Activated effector memory CD4-positive, alpha-beta T cell treated with Interleukin-2 at 50 U/mL for 16 hours (primary cell): ENCODE data around the gene ABCB1.
"Not testable (repeated sequence)": the region's sequence is repeated elsewhere in the genome, so short reads cannot be mapped to it uniquely, and the experiment has no call there.

ENCODE experiments used
- DNase-seq: peaks from one replicate; pipeline ENCODE4 v3.0.0-alpha.2; 2020

The ABCB1 gene

DNA sequence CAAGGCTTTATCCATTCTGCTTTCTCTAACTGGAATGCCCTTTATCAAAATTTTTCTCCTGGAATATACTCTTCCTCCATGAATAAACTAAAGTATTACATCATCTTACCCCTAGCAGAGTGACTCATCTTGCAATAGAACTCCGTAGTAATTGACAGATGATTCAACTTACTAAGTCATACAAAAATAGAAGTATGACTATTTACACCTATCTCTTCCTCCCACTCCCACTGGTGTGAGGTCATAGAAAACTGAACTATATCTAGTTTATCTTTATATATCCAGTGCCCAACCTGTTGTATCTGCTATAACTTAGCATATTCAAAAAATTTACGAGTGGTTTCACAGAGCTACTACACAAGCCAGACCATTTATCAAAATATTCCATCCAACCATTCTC lies 26.1 kb downstream of the ABCB1 start:
- no peak for DNase-seq

DNA sequence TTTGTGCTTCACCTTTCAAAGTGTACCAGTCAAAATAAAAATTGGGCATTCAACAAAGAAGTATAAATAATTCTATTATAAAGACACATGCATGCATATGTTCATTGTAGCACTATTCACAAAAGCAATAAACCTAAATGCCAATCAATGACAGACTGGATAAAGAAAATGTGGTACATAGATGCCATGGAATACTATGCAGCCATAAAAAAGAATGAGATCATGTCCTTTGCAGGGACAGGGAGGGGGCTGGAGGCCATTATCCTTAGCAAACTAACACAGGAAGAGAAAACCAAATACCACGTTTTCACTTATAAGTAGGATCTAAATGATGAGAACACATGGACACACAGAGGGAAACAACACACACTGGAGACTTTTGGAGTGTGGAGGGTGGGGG lies 28.2 kb downstream of the ABCB1 start:
- DNase-seq: not testable (repeated sequence)

DNA sequence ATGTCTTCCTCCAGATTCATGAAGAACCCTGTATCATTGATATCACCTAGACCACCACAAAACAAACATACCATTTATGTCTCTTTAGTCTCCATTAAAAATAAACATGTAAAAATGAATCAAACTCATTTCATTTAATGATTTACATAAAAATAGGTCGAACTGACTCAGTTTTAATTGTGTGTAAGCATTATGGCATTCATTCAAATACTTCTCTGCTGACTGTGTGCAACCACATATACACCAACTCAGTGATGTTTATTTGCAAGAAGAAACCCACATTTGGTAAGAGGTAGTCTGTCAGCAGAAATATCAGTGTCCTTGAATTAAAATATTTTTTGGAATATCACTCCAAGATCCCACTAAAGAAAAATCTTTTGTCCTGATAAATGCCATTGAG lies 30.5 kb downstream of the ABCB1 start:
- no peak for DNase-seq

DNA sequence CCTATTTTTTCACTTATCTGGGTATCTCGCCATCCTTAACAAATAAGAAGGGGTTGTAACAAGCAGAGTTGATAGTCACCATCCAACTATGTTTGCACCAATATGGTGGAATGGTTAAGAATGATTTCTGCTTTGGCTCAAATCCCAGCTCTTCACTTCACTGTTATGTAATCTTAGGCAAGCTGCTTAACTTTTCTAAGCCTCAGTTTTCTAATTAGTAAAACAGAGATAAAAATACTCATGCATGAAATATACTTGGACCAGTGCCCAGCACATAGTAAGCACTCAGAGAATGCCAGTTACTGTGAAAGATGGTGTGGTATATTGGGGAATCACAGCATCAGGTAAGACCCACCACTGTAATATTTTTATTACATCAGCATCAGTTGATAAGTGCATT lies 33.6 kb downstream of the ABCB1 start:
- DNase-seq: no peak

DNA sequence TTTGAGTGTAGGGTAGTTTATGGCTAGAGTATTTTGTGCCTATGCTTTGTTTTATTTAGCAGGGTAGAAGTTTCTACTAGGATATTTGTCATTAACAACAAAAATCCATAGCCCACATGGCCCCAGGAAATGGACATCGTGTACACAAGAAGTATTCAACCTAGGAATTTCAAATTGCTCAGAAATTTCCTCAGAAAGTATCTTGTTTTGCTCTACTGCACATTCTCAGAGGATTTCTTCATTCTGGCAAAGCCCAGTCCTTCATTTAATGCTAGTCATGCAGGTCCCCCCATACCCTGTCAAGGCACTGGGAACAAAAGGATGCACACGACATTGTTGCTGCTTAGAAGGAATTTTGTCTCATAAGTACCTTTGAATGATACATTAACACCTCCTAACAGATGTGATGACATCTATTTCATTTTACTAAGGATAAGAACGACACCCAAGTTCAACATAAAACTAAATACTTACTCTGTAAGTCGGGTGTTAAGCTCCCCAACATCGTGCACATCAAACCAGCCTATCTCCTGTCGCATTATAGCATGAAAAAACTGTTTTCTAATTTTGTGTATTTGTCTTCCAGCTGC lies 34.3 kb downstream of the ABCB1 start:
- DNase-seq: no peak

DNA sequence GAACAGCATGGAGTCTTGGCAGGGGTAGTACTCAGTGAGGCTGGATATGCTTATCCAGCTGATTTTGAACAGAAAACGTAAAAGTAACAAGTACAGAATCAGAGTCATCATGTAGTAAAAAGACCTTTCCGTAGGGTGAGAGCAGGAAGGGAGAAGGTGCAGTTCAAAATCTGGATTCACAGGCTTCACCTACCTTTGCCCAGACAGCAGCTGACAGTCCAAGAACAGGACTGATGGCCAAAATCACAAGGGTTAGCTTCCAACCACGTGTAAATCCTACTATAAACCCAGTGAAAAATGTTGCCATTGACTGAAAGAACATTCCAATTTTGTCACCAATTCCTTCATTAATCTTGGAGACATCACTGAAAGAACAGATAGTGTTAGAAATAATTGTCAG lies 34.8 kb downstream of the ABCB1 start:
- no peak for DNase-seq

DNA sequence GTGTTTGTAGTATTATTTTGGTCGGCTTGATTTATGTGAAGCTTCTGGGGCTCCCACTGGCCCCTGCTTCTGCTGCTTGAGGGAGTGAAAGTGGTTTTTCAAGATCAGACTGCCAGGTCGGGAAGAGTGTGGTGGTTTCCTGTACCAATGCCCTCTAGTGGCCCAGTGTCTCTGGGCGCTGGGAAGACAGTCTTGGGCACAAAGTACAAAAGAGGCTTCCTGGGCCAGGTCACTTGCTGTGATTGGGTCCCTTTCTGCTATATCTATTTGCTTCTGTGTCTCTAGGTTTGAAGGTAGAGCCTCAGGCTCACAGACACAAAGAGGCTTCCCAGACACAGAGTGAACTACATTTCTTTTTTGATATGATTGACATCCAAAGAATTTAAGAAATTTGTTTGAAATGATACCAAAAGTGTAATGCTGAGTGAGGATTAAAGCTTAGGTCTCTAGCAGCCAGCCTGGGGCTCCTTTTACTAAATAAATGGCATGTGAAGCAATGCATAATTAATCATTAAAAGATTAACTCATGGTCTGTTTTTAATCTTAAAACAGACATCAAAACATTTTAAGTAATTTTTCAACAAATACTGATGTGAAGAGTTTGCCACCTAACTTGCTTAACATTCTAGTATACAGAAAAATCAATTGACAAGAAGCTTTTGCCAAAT lies 36.3 kb downstream of the ABCB1 start:
- DNase-seq: no peak

DNA sequence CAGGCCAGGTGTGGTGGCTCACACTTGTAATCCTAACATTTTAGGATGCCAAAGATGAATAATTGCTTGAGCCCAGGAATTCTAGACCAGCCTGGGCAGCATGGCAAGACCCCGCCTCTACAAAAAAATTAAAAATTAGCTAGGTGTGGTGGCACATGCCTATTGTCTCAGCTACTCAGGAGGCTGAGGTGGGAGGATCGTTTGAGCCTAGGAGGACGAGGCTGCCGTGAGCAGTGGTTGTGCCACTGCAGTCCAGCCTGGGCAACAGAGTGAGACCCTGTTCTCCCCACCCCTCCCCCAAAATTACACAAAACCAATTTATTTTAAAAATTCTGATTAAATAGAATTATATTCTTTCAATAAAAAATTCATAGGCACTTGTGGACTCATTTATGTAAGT lies 39.0 kb downstream of the ABCB1 start:
- DNase-seq: no peak

DNA sequence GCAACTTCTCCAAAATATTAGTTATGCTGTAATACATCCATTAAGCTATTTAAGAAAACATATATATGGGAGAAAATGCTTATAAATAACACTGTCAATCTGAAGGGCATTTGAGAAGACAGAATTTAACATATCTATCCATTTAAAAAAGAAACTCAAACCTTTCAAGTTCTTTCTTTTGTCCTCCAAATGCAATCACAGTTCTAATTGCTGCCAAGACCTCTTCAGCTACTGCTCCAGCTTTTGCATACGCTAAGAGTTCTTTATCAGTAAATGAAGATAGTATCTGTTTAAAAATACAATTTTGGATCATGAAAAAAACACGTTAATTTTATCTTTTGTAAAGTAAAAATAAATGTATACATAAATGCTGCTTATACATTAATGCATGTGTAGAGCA lies 39.6 kb downstream of the ABCB1 start:
- no peak for DNase-seq

DNA sequence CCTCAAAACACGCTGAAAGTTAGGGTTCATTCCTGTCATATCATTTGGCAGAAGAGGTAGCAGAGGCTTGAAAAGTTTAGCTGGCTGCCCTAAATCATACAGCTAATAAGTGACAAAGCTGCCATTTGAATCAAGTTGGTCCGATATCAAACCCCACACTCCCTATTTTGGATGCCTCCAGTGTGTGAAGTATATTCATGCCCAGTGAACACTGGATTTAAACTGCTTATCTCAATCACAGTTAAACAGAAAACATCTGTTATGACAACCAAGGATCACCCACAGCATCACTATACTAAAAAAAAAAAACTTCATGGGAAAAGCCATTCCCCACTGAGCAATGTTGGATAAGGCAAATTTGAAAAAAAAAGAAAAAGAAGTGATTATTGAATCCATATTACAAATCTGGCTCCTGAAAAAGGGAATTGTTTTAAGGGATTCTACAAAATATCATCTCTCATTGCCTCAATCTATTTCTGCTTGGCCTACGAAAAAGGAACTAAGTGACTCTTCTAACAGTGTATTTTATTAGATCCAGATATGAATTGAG lies 48.3 kb downstream of the ABCB1 start:
- DNase-seq: no peak

DNA sequence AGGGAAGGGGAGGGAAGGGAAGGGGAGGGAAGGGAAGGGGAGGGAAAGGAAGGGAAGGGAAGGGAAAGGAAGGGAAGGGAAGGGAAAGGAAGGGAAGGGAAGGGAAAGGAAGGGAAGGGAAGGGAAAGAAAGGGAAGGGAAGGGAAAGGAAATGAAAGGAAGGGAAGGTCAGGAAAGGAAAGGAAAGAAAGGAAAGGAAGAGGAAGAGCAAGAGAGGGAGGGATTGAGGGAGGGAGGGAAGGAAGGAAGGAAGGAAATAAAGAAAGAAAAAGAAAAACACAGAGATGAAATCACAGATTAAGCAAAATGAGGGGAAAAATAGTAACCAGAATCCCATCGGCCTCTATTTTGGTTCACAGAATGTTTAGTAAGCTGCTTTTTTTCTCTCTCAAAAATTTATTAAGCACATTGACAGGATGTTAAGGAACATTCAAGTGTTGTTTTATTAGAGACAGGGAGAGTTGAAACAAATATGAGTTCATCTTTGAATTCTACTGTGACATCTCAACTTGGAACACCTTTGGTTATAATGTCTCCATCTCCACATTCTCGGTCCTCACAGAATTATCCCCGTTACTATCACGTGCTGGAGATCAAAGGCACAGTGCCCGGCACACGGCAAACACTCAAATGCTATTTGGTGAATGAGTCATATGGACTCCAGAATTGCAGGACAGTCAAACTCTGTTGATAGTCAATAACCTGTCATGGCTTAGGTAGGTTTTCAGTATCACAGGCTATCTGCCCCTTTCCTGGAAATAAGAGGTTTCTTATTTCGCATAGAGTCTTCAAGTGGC lies 52.4 kb downstream of the ABCB1 start:
- no peak for DNase-seq

DNA sequence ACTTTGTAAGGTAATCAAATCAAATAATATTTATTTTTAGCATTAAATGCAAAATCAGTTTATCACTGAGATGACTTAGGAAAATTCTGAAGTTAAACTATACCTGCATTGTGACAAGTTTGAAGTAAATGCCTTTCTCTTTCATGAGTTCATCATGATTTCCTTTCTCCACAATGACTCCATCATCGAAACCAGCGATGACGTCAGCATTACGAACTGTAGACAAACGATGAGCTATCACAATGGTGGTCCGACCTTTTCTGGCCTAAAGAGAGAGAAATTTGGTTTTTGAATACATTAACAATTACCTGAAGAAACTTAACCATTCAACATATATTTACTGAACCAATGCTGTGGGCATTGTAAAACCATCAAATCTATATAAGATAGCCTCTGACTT lies 54.9 kb downstream of the ABCB1 start:
- no peak for DNase-seq

DNA sequence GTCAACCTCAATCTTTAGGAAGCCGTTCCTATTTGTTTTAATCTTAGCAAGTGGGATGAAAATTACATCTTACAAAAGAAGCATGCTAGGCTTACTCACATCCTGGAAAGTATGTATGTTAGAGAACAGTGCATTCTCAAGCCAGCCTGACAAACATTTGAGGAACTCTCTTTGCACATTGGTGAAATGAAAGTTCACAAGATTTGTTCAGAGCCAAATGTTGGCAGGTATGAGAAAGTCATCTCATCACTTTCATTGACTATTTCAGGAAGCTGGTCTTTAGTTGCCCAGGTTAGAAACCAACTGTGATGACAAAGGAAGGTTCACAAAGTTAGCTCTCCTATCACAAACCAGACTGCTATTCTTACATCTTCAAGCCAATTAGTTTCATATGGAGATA lies 57.1 kb downstream of the ABCB1 start:
- DNase-seq: no peak

DNA sequence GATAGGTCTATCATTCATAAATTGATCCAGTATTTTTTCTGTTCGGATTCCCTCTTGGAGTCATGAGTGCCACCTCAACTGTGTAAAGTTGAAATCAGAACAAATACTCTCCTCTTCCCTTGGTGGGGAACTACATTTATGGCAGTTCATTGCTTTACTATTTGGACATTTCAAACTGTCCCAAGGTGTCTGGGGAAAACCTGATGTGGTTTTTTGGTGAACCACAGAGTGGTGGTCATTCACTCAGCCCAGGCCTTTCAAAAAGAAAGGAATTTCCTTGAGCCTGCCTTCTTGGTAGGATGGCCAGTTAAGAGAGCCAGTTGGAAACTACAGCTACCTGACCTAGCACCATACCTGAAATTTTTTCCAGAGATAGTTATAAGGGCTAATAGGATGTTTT lies 59.0 kb downstream of the ABCB1 start:
- DNase-seq: no peak

DNA sequence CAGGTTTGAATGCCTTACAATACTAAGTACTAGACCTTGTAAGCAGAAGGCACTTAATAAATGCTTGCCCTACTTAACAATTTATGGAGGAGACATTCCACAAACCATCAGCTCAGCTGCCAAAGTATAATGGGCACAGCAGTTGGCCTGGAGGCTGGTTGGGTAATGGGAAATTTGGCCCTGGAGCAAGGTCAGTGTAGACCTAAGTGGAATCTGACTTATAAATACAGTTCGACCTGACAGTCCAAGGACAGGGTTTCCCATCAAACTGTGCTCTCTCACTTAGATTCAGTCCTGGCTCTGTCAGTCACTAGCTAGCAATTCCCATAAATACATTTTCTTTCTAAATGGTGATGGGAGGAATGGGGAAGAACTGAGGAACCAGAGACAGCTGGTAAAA lies 62.6 kb downstream of the ABCB1 start:
- no peak for DNase-seq

DNA sequence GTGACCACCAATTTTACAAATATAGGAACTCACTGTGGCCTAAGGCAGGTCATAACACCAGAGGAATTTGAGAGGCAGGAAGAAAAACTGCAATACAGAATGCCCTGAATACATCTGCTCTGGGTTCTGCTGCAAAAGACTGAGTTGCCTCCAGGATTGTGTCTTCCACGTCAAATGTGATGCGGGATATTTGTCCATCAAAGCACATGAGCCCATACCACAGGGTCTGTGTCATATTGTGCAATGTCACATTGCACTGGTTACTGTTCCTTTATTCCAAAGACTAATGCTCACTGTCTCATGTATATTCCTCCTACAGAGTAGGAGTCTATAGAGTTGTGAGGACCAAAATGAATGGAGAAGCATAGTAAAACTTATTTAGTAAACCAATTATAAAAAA lies 66.6 kb downstream of the ABCB1 start:
- no peak for DNase-seq

DNA sequence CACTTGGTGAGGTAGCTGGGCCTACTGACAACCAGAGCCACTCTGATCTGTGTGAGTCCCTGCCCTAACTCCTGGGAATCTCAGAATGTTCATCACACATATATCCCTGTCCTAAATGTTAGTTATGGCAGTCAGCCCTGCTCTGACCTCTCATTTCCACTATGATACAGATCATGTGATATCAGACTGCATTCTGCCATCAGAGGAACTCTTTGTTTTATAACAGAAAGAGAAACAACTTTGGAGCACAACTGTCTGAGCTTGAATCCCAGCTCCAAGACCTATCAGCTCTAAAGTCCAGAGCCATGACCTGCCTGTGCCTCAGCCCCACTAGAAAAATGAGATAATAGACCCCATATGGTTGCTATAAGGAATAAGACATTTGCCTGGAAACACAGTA lies 70.6 kb downstream of the ABCB1 start:
- no peak for DNase-seq

DNA sequence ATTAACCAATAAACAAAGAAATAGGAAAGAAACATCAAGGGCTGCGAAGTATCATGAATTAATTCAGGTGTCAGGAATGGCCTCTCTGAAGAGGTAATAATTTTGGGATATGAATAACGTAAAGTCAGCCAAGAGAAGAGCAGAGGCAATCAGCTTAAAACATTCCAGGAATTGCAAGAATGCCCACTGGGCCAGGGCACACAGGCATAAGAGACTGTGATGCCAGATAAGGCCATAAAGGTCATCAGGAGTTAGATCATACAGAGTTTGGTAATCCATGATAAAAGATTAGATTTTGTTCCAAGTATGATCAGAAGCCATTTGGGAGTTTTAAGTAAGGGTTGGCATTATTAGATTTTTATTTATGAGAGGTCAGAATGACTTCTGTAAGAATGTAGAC lies 72.0 kb downstream of the ABCB1 start:
- no peak for DNase-seq

DNA sequence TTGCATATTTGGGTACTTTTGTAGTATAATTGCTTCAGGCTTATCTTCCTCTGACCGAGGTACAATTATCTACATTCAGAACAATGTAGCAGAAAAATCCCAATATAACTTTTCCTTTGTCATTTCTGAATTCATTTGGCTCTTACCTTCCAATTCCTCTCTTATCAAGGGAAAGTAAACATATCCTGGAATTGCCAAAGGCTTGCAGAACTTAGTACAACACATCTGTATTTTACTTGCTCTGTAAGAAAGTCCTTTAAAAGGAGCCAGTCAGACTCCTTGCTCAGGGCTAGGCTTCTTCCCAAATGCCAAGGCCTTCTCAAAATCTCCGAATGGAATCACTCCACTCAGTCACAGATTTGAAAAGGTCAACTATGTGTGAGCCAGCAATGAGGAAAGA lies 81.9 kb downstream of the ABCB1 start:
- DNase-seq: no peak

DNA sequence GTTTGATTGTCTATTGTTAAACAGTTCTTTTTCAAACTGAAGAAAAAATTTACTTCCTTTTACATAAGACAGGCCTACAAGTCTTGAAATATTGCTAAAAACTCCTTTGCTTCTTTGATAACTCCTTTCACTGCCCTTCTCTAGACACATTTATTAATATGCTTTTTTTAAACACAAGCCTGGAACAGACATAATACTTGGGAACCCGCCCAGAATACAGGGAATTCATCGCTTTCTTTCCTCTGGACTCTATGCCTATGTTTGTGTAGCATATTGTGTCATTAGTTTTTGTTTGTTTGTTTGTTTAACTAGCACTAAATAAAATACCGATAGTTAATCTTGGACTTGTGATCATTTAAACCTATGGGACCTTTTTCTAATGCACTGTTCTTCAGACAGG lies 82.8 kb downstream of the ABCB1 start:
- DNase-seq: no peak

DNA sequence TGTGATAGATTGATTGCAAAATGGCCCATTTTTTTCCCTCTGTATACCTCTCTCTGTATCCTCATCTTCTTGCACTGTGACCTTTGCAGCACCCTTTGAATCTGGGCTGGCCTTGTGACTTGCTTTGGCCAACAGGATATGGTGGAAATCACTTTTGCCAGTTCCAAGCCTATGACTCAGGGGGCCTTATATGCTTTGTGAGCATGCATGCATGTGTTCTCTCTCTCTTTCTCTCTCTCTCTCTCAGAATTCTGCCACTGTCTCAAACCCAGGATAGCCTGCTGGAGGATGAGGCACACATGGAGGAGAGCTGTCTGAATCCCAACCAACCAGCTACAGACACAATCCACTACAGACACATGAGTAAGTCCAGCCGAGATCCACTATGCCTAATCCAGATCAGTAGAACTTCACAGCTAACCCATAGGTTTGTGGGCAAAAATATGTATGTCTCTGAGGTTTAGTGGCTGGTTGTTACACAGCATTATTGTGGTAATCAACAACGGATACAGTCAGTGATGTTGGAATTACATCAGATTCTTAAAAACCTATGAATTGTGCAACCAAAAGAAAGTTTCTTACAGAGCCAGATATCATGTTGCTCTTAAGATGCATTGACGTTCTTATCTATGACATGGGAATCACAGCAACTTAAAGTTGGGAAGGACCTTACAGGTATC lies 83.4 kb downstream of the ABCB1 start:
- no peak for DNase-seq

DNA sequence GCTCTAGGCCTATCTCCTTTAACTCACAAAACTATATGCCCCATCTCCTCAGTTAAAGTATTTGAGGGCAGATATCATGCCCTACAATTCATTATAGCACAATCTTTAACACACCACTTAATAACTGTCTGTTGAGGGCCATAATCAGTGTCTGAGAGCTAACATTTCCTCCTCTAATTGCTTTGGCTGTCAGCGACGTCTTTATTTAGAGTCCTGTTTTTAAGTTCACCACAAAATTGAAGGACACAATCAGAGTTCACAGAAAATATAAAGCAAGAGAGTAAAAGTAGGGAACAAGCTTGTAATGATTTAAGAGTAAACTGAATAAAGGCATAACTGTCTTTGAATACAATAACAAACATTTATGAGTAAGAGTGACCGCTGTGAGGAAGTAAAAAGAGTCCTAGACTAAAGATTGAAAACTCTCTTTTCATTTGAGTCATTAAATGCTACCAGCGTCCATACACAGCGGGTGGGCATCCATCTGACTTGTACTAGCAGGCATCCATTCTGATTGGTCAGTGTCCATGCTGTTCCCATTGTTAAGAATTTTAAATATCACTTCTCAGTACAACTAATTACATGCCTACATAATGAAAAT lies 86.8 kb downstream of the ABCB1 start:
- DNase-seq: no peak

DNA sequence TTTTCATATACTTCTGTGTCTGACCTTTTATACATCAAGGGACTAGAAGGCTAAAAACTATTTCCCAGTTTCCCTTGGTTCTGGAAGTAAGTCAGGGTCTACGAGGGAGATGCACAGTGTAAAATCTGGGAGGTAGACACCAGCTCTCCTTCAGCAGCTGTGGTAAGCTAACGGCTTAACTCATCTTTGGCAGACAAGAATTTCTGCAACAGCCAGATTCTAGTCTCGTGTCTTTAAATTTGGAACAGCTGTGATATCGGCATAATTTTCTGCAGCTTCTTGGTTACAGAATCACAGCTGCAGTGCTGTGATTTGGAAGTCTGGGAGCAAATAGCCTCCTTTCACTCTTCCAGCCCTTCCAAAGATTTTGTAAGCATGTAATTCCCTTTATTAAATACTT lies 87.8 kb downstream of the ABCB1 start:
- no peak for DNase-seq
